ENCODE data around the gene MIA2.
"Not testable (repeated sequence)": the region's sequence is repeated elsewhere in the genome, so short reads cannot be mapped to it uniquely, and the experiment has no call there.

Gene MIA2

DNA sequence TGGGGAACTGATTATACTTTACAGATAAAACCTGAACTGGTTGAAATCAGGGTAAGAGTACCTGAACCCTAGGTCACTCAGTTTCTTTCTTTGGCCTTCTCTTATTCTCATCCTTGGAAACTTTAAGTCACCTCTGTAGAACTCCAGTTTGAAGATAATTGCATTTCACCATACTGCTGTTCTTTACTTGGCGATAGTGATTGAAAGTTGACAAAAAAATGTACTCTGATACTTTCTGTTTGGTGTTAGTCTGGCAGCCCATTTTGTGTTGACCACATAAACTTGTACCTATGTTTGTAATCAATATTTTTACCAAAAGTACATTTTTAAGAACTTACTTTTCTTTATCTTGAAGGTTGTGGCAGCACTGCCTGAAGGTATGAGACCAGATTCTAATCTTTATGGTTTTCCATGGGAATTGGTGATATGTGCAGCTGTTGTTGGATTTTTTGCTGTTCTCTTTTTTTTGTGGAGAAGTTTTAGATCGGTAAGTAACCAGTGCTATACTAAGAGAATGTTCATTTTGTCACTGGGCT is 42.9 kb downstream of the MIA2 start:
- H3K27ac ChIP-seq = no peak overlapping the region
- H3K9ac ChIP-seq = no peak overlapping the region
- H3K36me3 ChIP-seq = peaks cover 30 to 65% (median 48%) of the 10 kb centered on the region in 11 experiments
- H4K20me1 ChIP-seq = peaks cover 0 to 29% (median 14%) of the 10 kb centered on the region in 11 experiments; a peak in 12 of 22 replicates
- peaks cover 17 to 30% (median 24%) of the 10 kb centered on the region in 11 experiments for H3K9me3 ChIP-seq (replicated peaks in 1 of 11)
- H3K27me3 ChIP-seq = no peaks in the 10 kb centered on the region
- no peak for TF ChIP-seq Cebpa-rat (IDR thresholded peaks at IDR 0.05)
- H3K4me2 ChIP-seq = no peak overlapping the region
- H3K4me3 ChIP-seq = no peak overlapping the region
- H3K4me1 ChIP-seq = no peaks in the 10 kb centered on the region

DNA sequence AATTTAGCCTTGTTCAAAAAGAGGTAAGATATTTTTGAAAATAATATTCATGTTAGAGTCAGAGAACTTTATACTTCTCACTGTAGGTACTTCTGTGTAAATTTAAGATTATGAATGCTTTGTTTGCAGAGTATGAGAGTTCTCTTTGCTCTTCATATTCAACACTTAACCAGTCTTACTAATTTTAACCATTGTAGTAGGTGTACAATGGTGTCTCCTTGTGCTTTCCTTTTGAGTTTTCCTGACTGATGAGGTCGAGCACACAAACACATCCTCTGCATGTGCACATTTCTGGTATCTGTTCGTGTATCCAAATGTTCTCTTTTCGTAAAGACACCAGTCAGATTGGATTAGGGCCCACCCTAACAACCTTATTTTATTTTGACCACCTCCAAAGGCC is 45.8 kb downstream of the MIA2 start:
- peaks cover 7 to 23% (median 22%) of the 10 kb centered on the region in 11 experiments; a peak in 20 of 22 replicates for H3K9me3 ChIP-seq (replicated peaks in 1 of 11)
- peaks cover 47 to 73% (median 61%) of the 10 kb centered on the region in 11 experiments for H3K36me3 ChIP-seq
- peaks cover 0 to 29% (median 14%) of the 10 kb centered on the region in 11 experiments; a peak in 12 of 22 replicates for H4K20me1 ChIP-seq
- no peak overlapping the region for H3K27ac ChIP-seq
- H3K27me3 ChIP-seq = no peaks in the 10 kb centered on the region
- no peak overlapping the region for H3K4me3 ChIP-seq
- no peak overlapping the region for H3K4me2 ChIP-seq
- no peak overlapping the region for H3K9ac ChIP-seq
- H3K4me1 ChIP-seq = no peaks in the 10 kb centered on the region
- TF ChIP-seq Cebpa-rat (IDR thresholded peaks at IDR 0.05) = no peak

DNA sequence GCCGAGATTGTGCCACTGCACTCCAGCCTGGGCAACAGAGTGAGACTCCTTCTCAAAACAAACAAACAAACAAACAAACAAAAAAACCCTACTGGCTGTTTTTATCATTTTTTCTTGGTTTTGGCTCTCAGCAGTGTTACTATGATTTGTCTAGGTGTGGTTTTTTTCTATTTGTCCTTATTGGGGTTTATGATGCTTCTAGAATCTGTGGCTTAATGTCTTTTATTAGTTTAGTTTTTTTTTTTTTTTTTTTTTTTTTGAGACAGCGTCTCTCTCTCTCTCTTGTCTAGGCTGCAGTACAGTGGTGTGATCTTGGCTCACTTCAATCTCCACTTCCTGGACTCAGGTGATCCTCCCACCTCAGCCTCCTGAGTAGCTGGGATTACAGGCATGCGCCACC is 47.0 kb downstream of the MIA2 start:
- peaks cover 10 to 34% (median 29%) of the 10 kb centered on the region in 11 experiments; a peak in 21 of 22 replicates for H3K9me3 ChIP-seq (replicated peaks in 1 of 11)
- peaks cover 47 to 77% (median 61%) of the 10 kb centered on the region in 11 experiments for H3K36me3 ChIP-seq
- not testable (repeated sequence) for H3K9ac ChIP-seq, H3K4me2 ChIP-seq, H3K4me3 ChIP-seq, H3K27ac ChIP-seq, H3K4me1 ChIP-seq, H3K27me3 ChIP-seq
- H4K20me1 ChIP-seq = peaks cover 0 to 26% (median 10%) of the 10 kb centered on the region in 11 experiments; a peak in 12 of 22 replicates

DNA sequence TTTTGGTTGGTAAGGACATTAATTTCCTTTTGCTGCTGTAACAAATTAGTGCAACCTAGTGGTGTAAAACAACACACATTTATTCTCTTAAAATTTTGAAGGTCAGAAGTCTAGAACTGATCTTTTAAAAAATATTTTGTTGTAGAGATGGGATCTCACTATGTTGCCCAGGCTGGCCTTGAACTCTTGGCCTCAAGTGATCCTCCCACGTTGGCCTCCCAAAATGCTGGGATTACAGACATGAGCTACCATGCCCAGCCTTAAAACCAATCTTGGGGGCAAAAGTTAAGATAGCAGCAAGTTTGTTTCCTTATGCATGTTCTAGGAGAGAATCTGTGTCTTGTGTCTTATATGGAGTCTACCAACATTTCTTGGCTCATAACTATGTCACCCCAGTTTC is 55.8 kb downstream of the MIA2 start:
- Histone ChIP-seq H4K20me1 (no peaks in the 10 kb centered on the region), H3K9me3 (replicated peaks in 1 of 11) (peaks cover 18 to 35% (median 31%) of the 10 kb centered on the region in 11 experiments), H3K4me2 (no peak overlapping the region), H3K27ac (no peak overlapping the region), H3K9ac (no peak overlapping the region), H3K4me3 (no peak overlapping the region), H3K27me3 (no peaks in the 10 kb centered on the region), H3K36me3 (peaks cover 55 to 86% (median 73%) of the 10 kb centered on the region in 11 experiments), H3K4me1 (no peaks in the 10 kb centered on the region)
- no peak for TF ChIP-seq Cebpa-rat (IDR thresholded peaks at IDR 0.05)

DNA sequence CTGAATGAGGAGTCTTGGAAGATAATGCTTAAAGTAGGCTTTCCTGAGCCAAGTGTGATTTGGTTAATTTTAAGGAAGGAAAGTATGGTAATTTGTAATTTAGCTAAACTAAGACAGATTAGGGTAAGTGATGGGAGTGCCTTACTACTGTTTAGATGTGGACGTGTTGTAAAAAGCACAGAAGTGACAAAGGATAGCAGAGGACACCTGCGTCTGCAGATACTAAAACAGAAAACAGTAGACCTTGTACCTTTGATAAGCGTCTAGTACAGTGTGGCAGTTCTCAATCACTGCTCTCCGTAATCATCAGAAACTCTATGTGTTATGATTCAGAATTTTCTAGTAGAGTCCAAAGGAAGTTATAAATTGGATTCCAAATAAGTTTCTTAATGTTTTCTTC is 58.0 kb downstream of the MIA2 start:
- Histone ChIP-seq H3K9me3 (replicated peaks in 1 of 11) (peaks cover 7 to 17% (median 13%) of the 10 kb centered on the region in 11 experiments; a peak in 21 of 22 replicates), H4K20me1 (no peaks in the 10 kb centered on the region), H3K4me3 (no peak overlapping the region), H3K36me3 (peaks cover 68 to 97% (median 85%) of the 10 kb centered on the region in 11 experiments), H3K4me2 (no peak overlapping the region), H3K27me3 (no peaks in the 10 kb centered on the region), H3K4me1 (no peaks in the 10 kb centered on the region), H3K27ac (no peak overlapping the region), H3K9ac (no peak overlapping the region)
- TF ChIP-seq Cebpa-rat (IDR thresholded peaks at IDR 0.05) = no peak

DNA sequence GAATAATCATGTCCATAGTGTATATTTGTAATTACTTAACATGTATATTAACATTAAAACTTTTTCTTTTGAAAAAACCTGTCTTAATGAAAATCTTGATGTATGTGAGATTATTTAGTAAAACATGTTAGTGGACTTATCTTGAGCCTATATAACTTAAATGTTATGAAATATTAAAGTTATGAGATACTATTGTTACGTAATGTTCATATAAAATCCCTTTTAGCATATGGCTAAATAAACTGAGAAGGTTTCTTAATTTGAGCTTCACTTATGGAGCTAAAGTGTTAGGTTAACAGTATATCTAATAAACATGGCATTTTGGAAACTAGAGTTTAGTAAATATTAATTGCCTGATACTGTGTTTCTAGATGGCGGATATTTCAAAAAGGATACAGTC is 59.9 kb downstream of the MIA2 start:
- TF ChIP-seq Cebpa-rat (IDR thresholded peaks at IDR 0.05) = no peak
- Histone ChIP-seq H3K4me2 (no peak overlapping the region), H3K4me1 (no peaks in the 10 kb centered on the region), H3K9ac (no peak overlapping the region), H3K27ac (no peak overlapping the region), H3K36me3 (peaks cover 64 to 97% (median 86%) of the 10 kb centered on the region in 11 experiments), H3K9me3 (replicated peaks in 1 of 11) (no peaks in the 10 kb centered on the region), H3K27me3 (no peaks in the 10 kb centered on the region), H3K4me3 (no peak overlapping the region), H4K20me1 (no peaks in the 10 kb centered on the region)

DNA sequence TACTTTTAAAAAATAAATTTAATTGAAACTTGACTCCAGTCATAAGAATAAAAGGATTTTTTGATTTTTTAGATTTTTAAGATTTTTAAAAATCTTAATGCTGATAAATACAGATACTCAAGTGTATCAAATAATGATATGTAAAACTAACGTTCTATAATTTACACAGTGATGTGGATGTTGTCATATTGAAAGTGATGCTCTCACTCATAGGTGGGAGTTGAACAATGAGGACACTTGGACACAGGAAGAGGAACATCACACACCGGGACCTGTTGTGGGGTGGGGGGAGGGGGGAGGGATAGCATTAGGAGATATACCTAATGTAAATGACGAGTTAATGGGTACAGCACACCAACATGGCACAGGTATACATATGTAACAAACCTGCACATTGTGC is 66.7 kb downstream of the MIA2 start:
- not testable (repeated sequence) for H3K27me3 ChIP-seq; H4K20me1 ChIP-seq; H3K4me1 ChIP-seq; H3K9ac ChIP-seq; H3K9me3 ChIP-seq (replicated peaks in 1 of 11); H3K4me3 ChIP-seq; H3K4me2 ChIP-seq; H3K27ac ChIP-seq
- H3K36me3 ChIP-seq = peaks cover 49 to 89% (median 70%) of the 10 kb centered on the region in 11 experiments

DNA sequence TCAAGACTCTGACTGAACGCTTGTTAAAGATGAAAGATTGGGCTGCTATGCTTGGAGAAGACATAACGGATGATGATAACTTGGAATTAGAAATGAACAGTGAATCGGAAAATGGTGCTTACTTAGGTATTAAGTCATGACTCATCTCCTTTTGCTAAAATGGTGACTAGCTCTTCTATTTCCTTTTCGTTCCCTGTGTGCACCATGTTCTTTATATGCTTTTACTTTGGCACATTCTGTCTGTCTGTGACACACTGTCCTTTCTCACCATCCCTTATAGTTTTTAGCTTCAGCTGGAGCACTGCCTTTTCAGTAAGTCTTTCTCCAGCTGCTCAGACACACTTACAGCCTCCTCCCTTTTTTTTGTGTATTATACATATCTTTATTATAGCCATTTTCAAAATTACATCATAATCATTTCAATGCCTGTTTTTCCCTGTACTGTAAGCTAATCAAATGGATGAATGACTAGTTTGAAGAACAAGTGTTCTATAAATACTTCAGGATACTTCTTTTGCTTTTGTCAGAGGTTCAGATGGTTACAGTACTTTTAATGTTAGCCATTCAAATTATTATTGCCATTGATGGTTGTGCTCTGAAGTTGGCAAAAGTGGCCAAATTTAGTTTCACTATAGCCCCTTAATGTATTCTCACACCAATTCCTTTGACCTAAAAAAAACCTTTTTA is 68.6 kb downstream of the MIA2 start:
- no peak overlapping the region for H3K27ac ChIP-seq
- H3K9me3 ChIP-seq (replicated peaks in 1 of 11) = no peaks in the 10 kb centered on the region
- H3K36me3 ChIP-seq = peaks cover 41 to 86% (median 60%) of the 10 kb centered on the region in 11 experiments
- no peak for TF ChIP-seq Cebpa-rat (IDR thresholded peaks at IDR 0.05)
- H4K20me1 ChIP-seq = no peaks in the 10 kb centered on the region
- no peak overlapping the region for H3K4me2 ChIP-seq
- H3K4me3 ChIP-seq = no peak overlapping the region
- H3K4me1 ChIP-seq = no peaks in the 10 kb centered on the region
- no peaks in the 10 kb centered on the region for H3K27me3 ChIP-seq
- no peak overlapping the region for H3K9ac ChIP-seq

GRCh38 chr14:39303115-39303514 is 69.4 kb downstream of the MIA2 start:
- Histone ChIP-seq H3K4me3 (no peak overlapping the region), H3K27ac (no peak overlapping the region), H3K4me2 (no peak overlapping the region), H3K27me3 (no peaks in the 10 kb centered on the region), H4K20me1 (no peaks in the 10 kb centered on the region), H3K9me3 (replicated peaks in 1 of 11) (no peaks in the 10 kb centered on the region), H3K36me3 (peaks cover 39 to 82% (median 52%) of the 10 kb centered on the region in 11 experiments), H3K9ac (no peak overlapping the region), H3K4me1 (no peaks in the 10 kb centered on the region)
- TF ChIP-seq Cebpa-rat (IDR thresholded peaks at IDR 0.05) = no peak

DNA sequence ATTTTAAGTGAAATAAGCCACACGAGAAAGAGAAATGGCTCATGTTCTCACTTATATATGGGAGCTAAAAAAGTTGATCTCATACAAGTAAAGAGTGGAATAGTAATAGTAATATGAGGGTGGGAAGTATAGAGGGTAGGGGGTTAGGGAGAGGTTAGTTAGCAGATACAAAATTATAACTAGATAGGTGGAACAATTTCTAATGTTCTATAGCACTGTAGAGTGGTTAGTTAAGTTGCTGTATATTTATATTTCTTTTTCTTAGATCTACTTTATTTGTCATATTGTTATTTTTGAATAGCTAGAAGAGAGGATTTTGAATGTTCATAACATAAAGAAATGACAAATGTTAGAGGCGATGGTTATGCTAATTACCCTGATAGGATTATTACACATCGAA is 74.1 kb downstream of the MIA2 start:
- TF ChIP-seq Cebpa-rat (IDR thresholded peaks at IDR 0.05) = no peak
- no peak overlapping the region for H3K4me3 ChIP-seq
- no peak overlapping the region for H3K27ac ChIP-seq
- H3K27me3 ChIP-seq = no peaks in the 10 kb centered on the region
- H3K36me3 ChIP-seq = peaks cover 33 to 78% (median 45%) of the 10 kb centered on the region in 11 experiments
- H3K9ac ChIP-seq = no peak overlapping the region
- H3K4me1 ChIP-seq = no peaks in the 10 kb centered on the region
- H4K20me1 ChIP-seq = no peaks in the 10 kb centered on the region
- no peak overlapping the region for H3K4me2 ChIP-seq
- H3K9me3 ChIP-seq (replicated peaks in 1 of 11) = no peaks in the 10 kb centered on the region
